GM08714 (cell line): ENCODE data around the gene NKG7.
A peak's percentile ranks its signal among the peaks of the same experiment; 100 is the strongest.

ENCODE experiments used
- H3K4me3 ChIP-seq: fragments of 200-500 bp; sonication (Bioruptor generic); 2 replicates; pipeline ENCODE4 v1.5.1; 2014; ENCODE audit warnings: mild to moderate bottlenecking, low read length, inconsistent platforms
- ZNF274 ChIP-seq: IDR thresholded peaks from 2 replicates; pipeline ENCODE4 v1.6.1; 2012; ENCODE audit warnings: mild to moderate bottlenecking, low read depth, low read length

NKG7 gene

DNA sequence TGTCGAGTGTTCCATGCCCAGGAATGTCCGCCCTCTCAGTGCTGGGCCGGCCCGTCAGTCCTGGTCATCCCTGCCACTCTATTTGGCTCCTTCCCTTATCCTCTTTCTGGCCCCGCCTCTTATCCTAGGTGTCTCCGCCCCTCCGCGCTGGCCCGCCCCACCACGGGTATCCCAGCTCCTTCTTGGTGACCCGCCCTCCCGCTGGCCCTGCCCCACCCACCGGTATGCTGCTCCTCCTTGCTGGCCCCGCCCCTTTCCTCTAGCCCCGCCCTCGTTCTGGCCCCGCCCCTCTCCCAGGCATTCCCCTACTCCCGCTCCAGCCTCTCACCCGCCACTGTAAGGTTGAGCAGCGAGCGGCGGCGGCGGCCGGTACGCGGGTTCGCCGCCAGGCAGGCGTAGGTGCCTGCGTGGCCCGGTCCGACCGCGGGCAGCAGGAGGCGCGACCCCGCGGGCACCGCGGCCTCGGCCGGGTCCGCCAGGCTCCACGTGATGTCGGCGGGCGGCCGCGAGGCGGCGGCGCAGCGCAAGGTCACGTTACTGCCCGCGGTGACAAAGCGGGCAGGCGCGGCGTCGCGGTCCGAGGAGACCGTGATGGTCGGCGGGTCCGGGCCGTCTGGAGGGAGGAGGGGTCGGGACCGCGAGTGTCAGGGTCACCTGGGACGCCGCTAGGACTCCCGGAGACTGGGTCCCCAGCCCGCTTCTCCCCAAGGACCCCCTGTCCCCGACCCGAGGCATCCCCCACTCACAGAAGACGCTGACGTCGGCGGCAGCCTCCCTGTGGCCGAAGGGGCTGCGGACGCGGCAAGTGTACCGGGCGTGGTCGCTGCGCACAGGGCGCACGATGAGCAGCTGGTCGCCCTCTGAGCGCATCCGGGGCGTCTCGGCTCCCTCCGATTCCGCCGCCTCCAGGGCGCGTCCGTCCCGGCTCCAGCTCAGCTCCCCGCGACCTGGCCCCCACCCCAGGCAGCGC is 32.5 kb downstream of the NKG7 start:
- TF ChIP-seq ZNF274, result no peak
- H3K4me3 ChIP-seq, result peak overlapping the region; percentile 56; the same call in 1 of the 2 replicates

- TF ChIP-seq ZNF274, result no peak
- peak overlapping the region; percentile 56 for H3K4me3 ChIP-seq
Measured at GRCh38 chr19:51339313-51339686, 33.2 kb downstream of the NKG7 start.

DNA sequence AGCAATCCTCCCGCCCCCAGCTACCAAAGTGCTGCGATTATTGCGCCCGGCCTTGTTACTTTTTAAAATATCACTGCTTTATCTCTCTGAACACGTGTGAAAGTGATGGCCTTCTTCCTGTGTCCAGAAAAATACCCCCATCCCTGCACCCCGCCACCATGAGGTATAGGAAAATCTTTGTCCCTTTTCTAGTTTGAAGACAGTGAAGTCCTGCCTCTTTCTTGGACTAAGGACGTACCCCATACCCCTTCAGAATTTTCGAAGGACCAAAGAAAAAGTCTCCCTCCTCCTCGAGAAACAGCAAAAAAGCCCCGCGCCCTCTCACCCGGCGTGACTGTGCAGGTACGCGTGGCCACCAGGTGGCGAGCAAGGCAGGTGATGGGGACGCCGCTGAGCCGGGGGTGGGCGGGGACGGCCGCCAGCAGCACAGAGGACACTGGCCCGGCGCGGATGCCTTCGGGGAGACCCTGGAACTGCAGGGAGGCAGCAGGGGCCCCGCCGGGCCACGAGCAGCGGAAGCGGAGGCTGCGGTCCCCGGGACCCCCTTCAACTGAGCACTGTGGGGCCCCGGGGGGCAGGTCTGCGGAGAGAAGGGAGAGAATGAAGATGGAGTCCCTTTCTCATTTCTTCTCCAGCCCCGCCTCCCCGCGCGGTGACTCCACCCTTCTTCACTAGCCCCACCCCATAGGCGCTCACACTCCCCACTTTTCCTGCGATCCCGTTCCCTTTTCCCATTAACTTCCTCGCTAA is 33.7 kb downstream of the NKG7 start:
- peak overlapping the region; percentile 56 for H3K4me3 ChIP-seq
- TF ChIP-seq ZNF274, result no peak

- no peak for TF ChIP-seq ZNF274
- no peak overlapping the region; the same call in 1 of the 2 replicates for H3K4me3 ChIP-seq
Measured at GRCh38 chr19:51337861-51338562, 34.4 kb downstream of the NKG7 start.

GRCh38 chr19:51337141-51337860 is 35.2 kb downstream of the NKG7 start:
- no peak overlapping the region for H3K4me3 ChIP-seq
- no peak for TF ChIP-seq ZNF274

- no peak for TF ChIP-seq ZNF274
- H3K4me3 ChIP-seq, result no peak overlapping the region
Measured at GRCh38 chr19:51333836-51334460, 38.5 kb downstream of the NKG7 start.

- TF ChIP-seq ZNF274, result no peak
- H3K4me3 ChIP-seq, result no peak overlapping the region
Measured at GRCh38 chr19:51331716-51332115, 40.7 kb downstream of the NKG7 start.

- no peak overlapping the region for H3K4me3 ChIP-seq
- TF ChIP-seq ZNF274, result no peak
Measured at GRCh38 chr19:51331193-51331592, 41.3 kb downstream of the NKG7 start.

DNA sequence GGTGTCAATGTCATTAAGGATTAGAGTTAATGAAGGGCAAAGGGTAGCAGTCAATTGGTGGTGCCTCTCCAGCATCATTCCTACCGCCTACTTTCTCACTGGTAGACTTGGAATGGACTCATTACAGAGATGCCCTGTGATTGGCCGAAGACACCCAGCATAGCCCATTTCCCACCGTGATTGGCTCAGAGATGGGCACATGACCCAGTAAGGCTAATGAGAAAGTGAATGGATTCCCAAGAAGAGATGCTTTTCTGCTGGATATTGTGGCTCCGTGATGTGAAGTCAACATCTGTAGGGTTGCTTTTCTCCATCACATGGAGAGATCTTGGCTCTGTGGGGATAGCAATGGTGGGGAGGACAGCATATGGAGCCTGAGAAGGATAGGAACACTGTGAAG is 42.1 kb downstream of the NKG7 start:
- TF ChIP-seq ZNF274, result no peak
- no peak overlapping the region for H3K4me3 ChIP-seq

DNA sequence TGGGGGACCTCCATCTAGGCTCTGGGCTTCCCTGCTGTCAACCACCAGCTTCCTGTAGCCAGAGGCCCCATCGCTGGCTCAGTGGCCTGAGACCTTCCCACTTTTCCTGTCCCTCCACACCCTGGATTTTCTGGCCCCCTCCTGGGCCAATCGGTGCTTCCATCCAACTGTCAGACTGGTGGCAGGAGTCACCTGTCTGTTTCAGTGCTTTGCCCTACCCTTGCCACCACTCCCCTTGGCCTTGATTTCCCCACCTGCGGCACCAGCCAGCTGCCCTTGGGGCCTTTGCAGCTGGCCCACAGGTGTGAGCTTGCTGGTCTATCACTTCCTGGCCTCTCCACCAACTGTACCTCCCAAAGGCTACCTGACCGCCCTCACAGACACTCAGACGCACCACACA is 43.0 kb downstream of the NKG7 start:
- no peak overlapping the region for H3K4me3 ChIP-seq
- no peak for TF ChIP-seq ZNF274

DNA sequence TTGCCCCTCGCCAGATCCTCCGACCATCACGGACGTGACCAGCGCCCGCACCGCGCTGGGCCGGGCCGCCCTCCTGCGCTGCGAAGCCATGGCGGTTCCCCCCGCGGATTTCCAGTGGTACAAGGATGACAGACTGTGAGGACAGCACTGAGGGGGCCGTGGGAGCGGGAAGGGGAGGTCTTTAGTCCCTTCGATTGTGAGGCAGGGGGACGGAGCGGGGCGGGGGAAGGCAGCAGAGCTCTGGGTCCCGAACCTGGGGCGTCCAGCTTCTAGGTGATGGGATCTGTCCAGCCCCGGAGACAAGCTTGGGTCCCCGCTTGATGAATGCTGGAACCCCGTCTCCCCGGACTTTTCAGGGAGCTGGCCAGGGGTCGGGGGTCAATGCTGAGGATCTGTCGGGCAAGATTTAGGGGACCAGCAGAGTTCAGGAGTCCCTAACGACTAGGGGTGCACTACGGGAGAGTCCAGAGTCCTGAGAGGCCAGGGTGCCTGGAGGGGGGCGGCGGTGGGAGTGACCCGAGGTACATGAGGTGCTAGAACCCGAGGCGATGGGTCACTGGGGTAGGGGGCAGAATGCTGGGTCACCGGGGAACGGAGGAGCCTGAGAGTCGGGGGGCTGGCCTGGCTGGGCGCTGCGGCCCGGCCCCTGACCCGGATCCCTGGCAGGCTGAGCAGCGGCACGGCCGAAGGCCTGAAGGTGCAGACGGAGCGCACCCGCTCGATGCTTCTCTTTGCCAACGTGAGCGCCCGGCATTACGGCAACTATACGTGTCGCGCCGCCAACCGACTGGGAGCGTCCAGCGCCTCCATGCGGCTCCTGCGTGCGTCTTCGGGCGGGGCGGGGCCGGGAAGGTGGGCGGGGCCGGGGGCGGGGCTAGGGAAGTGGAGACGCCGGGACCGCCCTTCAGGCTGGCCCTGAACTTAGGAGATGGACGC is 45.1 kb downstream of the NKG7 start:
- TF ChIP-seq ZNF274, result no peak
- H3K4me3 ChIP-seq, result no peak overlapping the region
